HG03103 (cell line): ENCODE results near the gene WDR46.
"Not testable (repeated sequence)": the region's sequence is repeated elsewhere in the genome, so short reads cannot be mapped to it uniquely, and the experiment has no call there.

ENCODE experiments used
- ATAC-seq: cut with Tn5 transposase; IDR thresholded peaks from one replicate; pipeline ENCODE4 v1.9.1; 2021; ENCODE audit warnings: low read depth; ENCODE audit not compliant: unreplicated experiment

WDR46 gene

DNA sequence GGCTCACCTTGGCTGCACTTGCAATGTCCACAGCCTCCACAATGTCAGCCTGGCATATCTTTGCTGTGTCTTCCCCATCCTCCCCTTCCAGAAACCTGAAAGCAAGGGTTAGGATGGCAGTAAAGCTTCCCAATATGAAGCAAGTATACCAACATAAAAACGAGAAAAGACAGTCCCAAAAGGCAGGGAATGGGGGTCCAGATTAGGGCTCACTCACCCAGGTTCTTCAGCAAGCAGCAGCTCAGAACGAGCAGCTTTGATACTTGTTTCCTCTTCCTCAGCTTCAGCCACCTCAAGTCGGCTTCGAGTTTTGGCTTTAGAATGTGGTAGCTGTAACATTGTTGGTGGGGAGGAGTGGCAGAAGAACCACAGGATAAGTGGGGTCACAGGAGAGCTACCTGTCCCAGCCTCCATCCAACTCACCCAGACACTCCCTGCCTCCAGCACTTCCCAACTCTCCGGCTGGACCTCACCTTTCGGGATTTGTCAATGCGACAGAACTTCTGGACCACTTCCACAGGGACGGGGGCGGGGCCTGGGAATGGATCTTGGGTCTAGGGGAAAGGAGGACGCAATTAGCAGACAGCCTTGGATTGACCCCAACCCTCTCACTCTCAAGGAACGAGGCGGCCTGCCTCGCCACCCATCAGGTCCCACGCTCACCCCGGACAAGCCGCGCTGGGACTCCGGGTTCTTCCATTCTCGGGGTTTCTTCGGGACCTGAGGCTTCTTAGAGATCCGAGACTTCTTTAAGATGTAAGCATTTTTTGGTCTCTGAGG is 708 bp downstream of the WDR46 start:
- ATAC-seq = no peak

DNA sequence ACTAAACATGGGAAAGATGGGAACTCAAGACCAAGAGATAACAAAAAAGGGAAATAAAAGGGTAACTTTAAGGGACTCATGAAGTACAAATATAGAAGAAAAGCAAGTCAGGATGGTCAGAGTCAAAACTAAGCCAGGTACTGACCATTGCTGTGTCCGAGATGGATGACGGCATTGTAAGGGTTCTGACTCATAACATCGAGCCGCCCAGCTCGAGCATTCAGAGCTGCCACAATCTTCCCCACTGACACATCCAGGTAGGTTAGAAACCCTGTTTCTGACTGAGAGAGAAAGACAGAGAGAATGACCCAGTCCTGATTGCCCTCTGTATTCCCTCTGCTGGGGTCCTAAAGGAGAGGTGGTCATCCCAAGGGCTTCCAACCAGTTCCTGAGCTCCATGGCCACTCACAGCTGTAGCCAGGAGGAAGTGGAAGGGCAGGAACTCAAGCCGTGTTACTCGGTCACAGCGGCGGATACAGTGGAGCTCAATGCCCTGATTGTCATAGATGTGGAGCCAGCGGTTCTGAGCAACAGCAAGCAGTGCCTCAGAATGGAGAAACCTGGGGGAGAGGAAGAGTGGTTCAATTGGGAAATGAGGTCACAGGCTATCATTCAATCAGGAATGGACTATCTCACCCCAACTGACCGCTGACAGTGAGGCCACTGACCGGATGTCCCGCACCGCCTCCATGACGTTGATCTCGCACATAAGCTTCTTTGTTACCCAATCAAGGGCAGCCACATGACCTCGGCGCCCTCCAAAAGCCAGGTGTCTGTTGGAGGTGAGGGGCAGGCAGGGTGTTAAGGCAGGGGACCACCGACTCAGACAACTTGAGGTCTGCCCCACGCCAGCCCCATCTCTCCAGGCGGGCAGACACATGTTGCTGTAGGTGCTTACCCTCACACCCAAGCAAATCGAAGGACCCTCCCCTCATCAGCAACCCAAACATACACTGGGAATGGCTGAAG is 1.8 kb downstream of the WDR46 start:
- no peak for ATAC-seq

GRCh38 chr6:33285214-33285613 is 3.8 kb downstream of the WDR46 start:
- ATAC-seq = not testable (repeated sequence)

DNA sequence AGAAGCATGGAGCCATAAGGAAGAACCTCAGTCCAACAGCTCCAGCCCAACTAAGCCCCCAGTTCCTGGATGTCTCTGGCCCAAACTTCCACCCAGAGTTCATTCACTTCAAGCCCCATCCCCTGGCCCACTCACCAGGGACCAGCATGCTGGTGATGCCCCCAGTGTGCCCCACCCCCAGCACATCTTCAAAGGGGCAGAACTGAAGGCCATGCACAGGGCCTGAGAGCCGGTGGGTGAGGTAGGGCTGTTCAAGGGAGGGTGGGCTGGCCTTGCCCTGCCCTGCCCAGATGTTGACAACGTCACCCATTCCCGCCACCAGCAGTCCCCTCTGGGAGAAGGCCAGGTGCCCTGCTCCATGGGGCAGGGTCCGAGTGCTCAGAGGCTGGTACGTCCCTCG is 8.5 kb downstream of the WDR46 start:
- no peak for ATAC-seq

DNA sequence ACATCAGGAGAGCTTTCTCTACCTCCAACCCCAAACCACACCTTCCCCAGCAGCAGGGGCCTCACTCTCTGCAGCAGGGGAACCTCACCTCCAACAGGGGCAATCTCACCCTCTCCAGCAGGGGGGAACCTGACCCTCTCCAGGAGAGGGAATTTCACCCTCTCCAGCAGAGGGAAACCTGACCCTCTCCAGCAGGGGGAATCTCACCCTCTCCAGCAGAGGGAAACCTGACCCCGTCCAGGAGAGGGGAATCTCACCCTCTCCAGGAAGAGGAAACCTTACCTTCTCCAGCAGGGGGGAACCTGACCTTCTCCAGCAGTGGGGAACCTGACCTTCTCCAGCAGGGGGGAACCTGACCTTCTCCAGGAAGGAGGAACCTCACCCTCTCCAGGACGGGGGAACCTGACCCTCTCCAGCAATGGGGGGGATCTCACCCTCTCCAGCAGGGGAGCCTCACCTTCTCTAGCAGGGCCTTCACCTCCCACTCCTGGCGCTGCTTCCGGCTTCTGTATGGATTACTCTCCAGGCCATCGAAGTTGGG is 9.0 kb downstream of the WDR46 start:
- ATAC-seq = no peak

DNA sequence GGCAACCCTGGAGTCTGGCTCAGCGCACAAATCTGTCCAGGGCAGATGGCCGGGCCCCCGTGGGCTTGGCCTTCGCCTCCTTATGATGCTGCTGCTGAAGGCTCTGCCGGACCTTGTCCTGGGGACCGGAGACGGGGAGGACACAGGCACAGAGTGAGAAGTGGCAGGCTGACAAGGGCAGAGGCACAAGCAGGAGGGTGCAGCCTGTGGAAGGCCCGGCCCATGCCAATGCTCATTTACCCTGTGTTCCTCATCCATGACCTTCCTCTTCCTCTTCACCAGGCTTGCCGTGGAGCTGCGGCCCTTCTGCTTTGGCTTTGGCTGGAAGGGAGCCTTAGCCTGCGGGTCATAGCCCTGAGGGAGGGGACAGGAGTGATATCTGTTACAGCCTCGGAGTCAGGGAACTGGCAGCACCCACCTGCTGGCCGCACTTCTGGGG is 9.8 kb downstream of the WDR46 start:
- no peak for ATAC-seq

DNA sequence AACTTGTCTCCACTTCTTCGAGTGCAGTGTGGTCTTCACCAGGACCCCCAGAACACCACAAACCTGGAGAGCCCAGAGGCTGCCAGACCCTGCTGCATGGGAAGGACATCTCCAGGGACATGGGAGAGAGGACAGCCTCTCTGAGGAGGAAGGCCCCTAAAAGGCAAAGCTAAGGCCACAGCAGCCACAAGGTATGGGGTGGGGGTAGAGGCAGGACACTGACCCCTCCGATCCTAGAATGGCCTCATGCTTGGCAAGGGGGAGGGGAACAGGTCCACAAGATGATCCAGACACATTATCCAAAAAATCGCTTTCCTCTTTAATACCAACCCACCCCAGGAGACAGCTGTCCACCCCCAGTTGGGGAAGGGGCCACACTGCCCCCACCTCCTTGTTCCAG is 10.2 kb downstream of the WDR46 start:
- no peak for ATAC-seq

GRCh38 chr6:33278392-33278741 is 10.7 kb downstream of the WDR46 start:
- ATAC-seq = no peak

GRCh38 chr6:33277663-33278391 is 11.2 kb downstream of the WDR46 start:
- ATAC-seq = no peak

GRCh38 chr6:33276864-33277662 is 12.0 kb downstream of the WDR46 start, which contains the start of gene B3GALT4:
Gene B3GALT4 (plus strand): TSS chr6:33277123. CDS start chr6:33277420, 297 bp downstream.
- peak; percentile 45 for ATAC-seq

DNA sequence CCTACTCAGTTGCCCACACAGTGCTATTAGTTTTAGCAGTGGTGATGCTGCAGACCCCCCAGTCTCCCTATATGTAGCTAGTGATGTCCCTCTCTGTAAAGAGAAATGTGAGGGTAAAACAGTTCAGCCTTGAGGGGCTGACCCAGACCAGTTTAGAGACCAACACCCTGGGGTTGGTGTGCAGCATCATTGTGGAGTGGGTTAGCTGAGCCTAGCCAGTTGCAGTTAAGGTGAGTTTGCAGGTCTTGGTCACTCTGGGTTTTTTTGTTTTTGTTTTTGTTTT is 12.5 kb downstream of the WDR46 start:
- no peak for ATAC-seq

GRCh38 chr6:33275795-33276580 is 13.1 kb downstream of the WDR46 start:
- ATAC-seq = not testable (repeated sequence)

- ATAC-seq = no peak
Measured at GRCh38 chr6:33273924-33274902, 14.8 kb downstream of the WDR46 start.

DNA sequence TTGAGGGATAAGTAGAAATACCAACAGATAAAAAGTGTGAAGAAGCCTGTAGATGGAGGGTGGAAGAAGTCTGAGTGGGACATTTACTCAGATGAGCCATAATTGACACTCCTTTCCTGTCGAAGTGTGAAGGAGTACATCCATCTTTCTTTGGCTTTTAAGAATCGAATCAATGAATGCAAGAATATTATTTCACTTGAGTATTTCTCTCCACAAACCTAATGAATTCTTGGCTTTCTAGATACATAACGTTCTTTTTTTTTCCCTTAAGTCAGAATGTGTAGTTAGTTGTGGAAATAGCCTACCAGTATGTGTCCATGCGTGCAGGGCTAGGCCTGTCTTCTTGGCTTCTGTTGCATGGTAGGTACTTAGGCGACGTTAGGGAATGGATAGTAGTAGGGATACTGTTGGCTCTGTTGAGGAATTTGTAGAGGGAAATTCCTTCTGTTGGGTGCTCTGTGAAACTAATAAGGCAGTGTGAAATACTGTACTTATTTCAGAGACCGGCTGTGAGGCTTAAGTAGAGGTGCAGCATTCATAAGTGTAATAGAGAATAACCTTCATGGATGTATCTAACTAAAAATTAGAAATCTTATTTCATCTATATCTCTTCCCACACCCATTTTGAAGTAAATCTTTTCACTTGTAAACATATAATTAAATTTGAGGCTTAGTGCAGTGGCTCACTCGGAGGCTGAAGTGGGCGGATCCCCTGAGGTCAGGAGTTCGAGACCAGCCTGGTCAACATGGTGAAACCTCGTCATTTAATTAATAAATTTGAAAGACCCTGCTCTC is 15.7 kb downstream of the WDR46 start:
- ATAC-seq = no peak

GRCh38 chr6:33272275-33273128 is 16.5 kb downstream of the WDR46 start:
- ATAC-seq = no peak
